Large intestine (tissue), 3 donors: Measurements from ENCODE around the gene XIRP2. TPM values are rescaled to one million over a fixed set of nuclear protein-coding genes. Genes with fewer than 3 reads are reported as not detected.

Experiments used
- DNase-seq, 2 donors: peaks; one replicate each; pipeline versions ENCODE4 v3.0.0 to v3.0.0-alpha.2; 2013
- H3K27ac ChIP-seq: one replicate; pipeline ENCODE4 v1.5.1; 2013; ENCODE audit warnings: low read length
- H3K27me3 ChIP-seq: 2 replicates; pipeline ENCODE4 v1.6.1; 2013; ENCODE audit warnings: low read length; ENCODE audit not compliant: control insufficient read depth, insufficient read depth
- H3K36me3 ChIP-seq: 2 replicates; pipeline ENCODE4 v1.6.1; 2013; ENCODE audit warnings: low read length; ENCODE audit not compliant: control insufficient read depth, insufficient read depth
- H3K4me1 ChIP-seq: one replicate; pipeline ENCODE4 v1.6.1; 2013; ENCODE audit warnings: low read length; ENCODE audit not compliant: control insufficient read depth, insufficient read depth
- H3K4me3 ChIP-seq: one replicate; pipeline ENCODE4 v1.5.1; 2013; ENCODE audit warnings: low read length
- H3K9me3 ChIP-seq: one replicate; pipeline ENCODE4 v1.6.1; 2013; ENCODE audit warnings: mild to moderate bottlenecking, low read depth, low read length, moderate library complexity; ENCODE audit not compliant: control insufficient read depth
- WGBS: methylation state at CpG from one replicate; pipeline ENCODE4 v1.1.5; 2013; ENCODE audit warnings: low lambda C conversion rate; ENCODE audit not compliant: insufficient coverage; 5-methylcytosine and 5-hydroxymethylcytosine counted together
- polyA plus RNA-seq: library from polyadenylated mRNA; unstranded; fragments of 120-200 nt; gene quantifications from one replicate; pipeline ENCODE4 v1.2.1, GENCODE V29; 2013

Gene XIRP2
- polyA plus RNA-seq, 1 donor, result 0.22 TPM

DNA sequence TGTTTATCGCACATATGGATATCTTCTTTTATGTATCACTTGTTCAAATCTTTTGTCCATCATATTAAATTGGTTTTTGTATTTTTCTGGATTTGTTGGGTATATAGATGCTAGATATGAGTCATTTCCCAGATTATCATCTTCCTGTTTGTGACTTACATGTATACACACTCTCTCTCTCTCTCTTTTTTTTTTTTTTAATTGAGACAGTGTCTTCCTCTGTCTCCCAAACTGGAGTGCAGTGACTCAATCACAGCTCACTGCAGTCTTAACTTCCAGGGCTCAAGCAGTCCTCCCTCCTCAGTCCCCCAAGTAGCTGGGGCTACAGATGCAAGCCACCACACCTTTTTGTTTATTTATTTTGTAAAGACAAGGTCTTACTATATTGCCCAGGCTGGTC is 43.8 kb downstream of the XIRP2 start:
- Histone ChIP-seq H3K4me3 (no peak overlapping the region), H3K9me3 (no peaks in the 10 kb centered on the region), H3K27me3 (no peaks in the 10 kb centered on the region), H3K27ac (no peak overlapping the region), H3K4me1 (no peaks in the 10 kb centered on the region), H3K36me3 (no peaks in the 10 kb centered on the region)
- DNase-seq, result no peak
- no CpG with 5 or more reads among the region's 1 CpG for WGBS

DNA sequence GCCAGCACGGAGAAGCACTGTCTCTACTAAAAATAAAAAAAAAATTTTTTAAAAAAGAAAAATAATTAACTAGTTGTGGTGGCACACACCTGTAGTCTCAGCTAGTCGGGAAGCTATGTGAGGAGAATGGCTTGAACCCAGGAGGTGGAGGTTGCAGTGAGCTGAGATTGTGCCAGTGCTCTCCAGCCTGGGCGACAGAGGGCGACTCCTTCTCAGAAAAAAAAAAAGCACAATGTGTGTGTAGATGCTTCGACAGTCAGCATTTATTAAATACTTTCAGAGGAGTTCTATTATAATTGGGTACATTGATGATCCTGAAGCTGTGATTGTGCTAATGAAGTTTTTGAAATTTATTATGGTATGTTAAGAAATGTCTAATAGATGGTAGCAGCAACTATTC is 46.5 kb downstream of the XIRP2 start:
- H3K27me3 ChIP-seq, result no peaks in the 10 kb centered on the region
- H3K4me1 ChIP-seq, result no peaks in the 10 kb centered on the region
- no CpG with 5 or more reads among the region's 5 CpGs for WGBS
- H3K9me3 ChIP-seq, result no peaks in the 10 kb centered on the region
- DNase-seq, result no peak
- H3K36me3 ChIP-seq, result no peaks in the 10 kb centered on the region
- H3K27ac ChIP-seq, result no peak overlapping the region
- H3K4me3 ChIP-seq, result no peak overlapping the region

DNA sequence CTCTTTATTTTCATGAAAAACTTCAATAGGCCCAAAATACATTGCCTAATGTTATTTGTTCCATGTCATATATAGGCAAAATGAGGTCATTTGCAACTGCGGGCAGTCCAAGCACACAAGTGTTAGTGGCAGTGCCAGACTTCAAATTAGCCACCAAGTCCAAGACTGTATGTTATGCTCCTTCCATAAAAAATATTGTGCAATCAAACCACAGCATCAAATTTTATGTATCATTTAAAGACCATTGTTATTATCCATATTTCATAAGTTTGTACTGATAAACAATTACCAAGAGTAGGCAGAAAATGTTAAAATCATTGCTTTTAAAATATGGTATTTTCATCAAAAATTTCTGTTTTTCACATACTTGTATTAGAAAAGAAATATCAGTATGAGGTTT is 54.1 kb downstream of the XIRP2 start:
- no peaks in the 10 kb centered on the region for H3K27me3 ChIP-seq

DNA sequence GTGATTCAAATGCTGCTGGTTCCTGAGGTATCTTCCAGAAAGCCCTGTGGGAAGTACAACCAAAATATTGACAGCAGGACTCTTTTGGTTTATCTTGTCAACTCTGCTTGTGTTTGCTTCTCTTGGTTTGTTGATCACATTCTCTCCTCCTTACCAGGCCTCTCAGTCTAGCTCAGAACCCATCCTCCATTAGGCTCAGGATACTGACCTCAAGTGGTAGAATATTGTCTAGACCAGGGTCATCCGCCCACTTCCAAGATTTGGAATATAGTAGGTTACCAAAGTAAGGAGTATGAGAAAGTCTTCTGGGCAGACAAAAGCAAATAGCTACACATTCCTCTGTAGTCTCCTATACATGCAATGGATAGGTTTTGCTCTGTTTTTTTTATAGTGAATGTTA is 56.6 kb downstream of the XIRP2 start:
- DNase-seq, result no peak
- Histone ChIP-seq H3K4me1 (no peaks in the 10 kb centered on the region), H3K27ac (no peak overlapping the region), H3K27me3 (no peaks in the 10 kb centered on the region), H3K4me3 (no peak overlapping the region), H3K36me3 (no peaks in the 10 kb centered on the region), H3K9me3 (no peaks in the 10 kb centered on the region)
- no CpG with 5 or more reads among the region's 1 CpG for WGBS

More for the DNA sequence above, 54.1 kb downstream of the XIRP2 start:
- Histone ChIP-seq H3K4me1 (no peaks in the 10 kb centered on the region), H3K4me3 (no peak overlapping the region), H3K27ac (no peak overlapping the region), H3K36me3 (no peaks in the 10 kb centered on the region), H3K9me3 (no peaks in the 10 kb centered on the region)
- no CpG with 5 or more reads among the region's 1 CpG for WGBS
- DNase-seq, result no peak

DNA sequence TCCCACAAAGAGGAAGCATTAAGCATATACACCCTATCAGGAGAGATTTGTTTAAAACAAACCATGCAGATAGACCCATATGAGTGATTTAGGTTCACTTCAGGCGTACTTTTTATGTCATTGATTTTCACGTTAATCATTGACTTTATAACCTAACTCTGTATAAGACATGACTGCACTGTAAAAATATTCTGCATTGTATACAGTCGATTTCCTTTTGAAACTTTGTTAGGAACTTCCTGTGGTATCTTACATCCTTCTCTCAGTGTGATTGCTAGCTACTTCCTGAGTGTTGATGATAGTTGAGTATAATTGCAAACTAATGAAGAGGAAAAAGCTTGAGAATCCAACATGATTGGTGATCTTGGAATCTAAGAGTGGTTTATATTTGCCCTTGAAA is 69.4 kb downstream of the XIRP2 start:
- H3K4me1 ChIP-seq, result peaks cover 2% of the 10 kb centered on the region
- H3K36me3 ChIP-seq, result no peaks in the 10 kb centered on the region
- no peak overlapping the region for H3K4me3 ChIP-seq
- H3K9me3 ChIP-seq, result no peaks in the 10 kb centered on the region
- no peak overlapping the region for H3K27ac ChIP-seq
- no peaks in the 10 kb centered on the region for H3K27me3 ChIP-seq
- peak in 1 of 2 donors; percentile 56 for DNase-seq
- WGBS, result no CpG with 5 or more reads among the region's 3 CpGs

DNA sequence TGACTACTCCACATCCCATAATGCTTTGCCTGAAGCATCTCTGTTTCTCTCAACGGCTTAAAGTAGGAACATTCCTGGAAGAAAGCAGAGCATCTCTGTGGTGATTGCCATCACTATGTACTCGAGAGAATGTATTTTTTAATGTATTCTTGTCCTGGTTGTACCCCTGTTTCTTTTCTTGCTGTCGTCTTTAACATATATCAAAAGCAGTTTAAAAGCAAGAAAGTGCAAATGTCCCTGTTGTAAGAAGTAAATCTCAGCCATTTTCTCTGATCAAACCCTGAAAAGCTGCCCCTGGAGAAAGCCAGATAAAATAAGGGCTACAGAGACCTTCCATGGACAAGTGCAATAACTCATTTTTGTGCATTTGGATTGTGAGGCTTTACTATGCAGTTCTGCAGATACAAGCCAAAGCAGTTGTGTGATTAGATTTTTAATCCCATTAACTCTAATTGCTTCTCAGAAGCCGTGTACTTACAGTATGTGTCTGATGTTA is 70.8 kb downstream of the XIRP2 start:
- H3K27ac ChIP-seq, result no peak overlapping the region
- no peaks in the 10 kb centered on the region for H3K9me3 ChIP-seq
- H3K4me1 ChIP-seq, result peaks cover 2% of the 10 kb centered on the region
- H3K4me3 ChIP-seq, result no peak overlapping the region
- H3K36me3 ChIP-seq, result no peaks in the 10 kb centered on the region
- WGBS, result no CpG with 5 or more reads among the region's 4 CpGs
- DNase-seq, result no peak
- H3K27me3 ChIP-seq, result no peaks in the 10 kb centered on the region

DNA sequence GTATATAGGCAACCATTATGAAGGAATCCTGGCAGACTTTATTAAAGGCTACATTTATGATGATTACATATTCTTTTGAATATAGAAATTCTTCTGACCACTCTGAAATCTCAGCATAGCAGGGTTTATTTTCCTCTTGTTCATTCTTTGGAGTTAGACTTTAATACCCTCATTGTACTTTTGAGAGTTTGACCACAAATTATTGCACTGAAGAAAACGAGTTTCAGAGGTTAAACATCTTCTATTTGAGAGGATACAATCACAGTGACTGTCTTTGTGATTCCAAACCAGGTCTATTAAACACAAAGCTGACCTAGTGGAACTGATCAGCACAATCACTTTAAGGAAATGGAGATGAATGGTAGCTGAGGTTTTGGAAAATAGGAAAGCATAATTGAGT is 71.3 kb downstream of the XIRP2 start:
- WGBS, result no CpG with 5 or more reads among the region's 1 CpG
- no peak overlapping the region for H3K27ac ChIP-seq

DNA sequence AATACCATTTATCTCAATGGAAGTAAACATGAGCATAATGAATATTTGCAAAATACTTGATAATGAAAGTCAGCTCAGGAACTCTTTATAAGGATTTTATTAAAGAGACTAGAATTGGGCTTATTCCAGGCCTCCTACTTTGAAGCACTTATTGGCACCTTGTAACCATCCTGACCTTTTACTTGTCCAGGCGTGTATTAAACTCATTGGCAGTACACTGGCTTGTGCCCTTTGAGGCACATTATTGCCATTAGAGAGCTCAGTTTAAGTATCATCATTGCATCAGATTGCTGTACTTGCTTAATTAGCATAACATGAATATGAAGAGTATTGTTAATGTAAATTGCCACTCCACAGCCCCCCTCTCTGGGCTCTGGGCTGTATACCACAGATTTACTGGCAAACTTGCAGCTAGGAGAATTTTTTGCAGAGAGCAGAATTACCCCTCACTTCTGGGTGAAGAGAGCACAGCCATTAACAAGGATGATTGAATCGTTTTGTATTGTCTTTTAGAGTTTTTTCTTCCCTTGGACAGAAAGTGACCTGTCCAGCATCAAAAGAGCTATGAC is 72.5 kb downstream of the XIRP2 start:
- Histone ChIP-seq H3K27ac (no peak overlapping the region), H3K4me3 (no peak overlapping the region), H3K27me3 (no peaks in the 10 kb centered on the region), H3K4me1 (peaks cover 2% of the 10 kb centered on the region), H3K36me3 (no peaks in the 10 kb centered on the region), H3K9me3 (no peaks in the 10 kb centered on the region)
- no CpG with 5 or more reads among the region's 2 CpGs for WGBS
- DNase-seq, result no peak

More for the DNA sequence above, 71.3 kb downstream of the XIRP2 start:
- H3K27me3 ChIP-seq, result no peaks in the 10 kb centered on the region
- H3K4me1 ChIP-seq, result peaks cover 2% of the 10 kb centered on the region
- no peaks in the 10 kb centered on the region for H3K9me3 ChIP-seq
- no peak overlapping the region for H3K4me3 ChIP-seq
- no peak for DNase-seq
- H3K36me3 ChIP-seq, result no peaks in the 10 kb centered on the region

DNA sequence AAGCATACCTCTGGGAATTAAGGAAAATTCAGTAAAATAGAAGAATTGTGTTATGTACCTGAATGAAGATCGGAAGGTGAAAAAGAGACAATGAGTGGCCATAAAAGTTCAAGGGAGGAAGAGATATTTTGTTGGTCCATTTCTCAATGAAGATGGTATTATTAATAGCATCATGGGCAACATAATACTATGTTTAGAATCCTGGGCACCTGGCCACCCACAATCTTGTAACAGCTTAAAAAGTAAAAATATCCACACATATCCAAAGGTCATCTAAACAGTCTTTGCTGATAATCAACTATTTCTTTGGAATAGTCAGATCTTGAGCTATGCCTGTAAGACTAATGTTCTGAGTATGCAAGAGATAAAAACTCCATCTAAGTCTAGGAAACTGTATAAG is 73.7 kb downstream of the XIRP2 start:
- H3K27me3 ChIP-seq, result no peaks in the 10 kb centered on the region
- WGBS, result 100% methylated on average over 1 of the region's 1 CpG
- no peak for DNase-seq
- H3K4me3 ChIP-seq, result no peak overlapping the region
- no peaks in the 10 kb centered on the region for H3K36me3 ChIP-seq
- H3K9me3 ChIP-seq, result no peaks in the 10 kb centered on the region
- peaks cover 2% of the 10 kb centered on the region for H3K4me1 ChIP-seq
- H3K27ac ChIP-seq, result no peak overlapping the region

DNA sequence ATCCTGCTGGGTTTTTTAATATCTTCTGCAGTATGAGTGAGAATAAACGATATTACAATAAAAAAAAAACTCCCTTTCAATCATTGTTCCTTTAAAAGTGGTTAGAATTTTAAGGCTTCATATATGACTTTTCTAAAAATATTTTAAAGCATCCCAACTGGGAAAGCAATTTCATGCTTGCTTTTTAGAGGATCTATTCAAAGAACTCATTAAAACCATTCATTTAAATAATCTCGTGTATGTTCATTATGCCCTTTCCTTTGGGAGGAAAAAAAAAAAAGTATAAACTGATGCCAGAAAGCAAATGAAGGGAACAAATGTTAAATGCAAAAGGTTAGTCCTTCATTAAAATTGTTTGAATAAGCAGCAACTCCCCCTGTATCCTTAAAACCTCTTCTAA is 81.2 kb downstream of the XIRP2 start:
- Histone ChIP-seq H3K4me1 (no peaks in the 10 kb centered on the region), H3K27me3 (no peaks in the 10 kb centered on the region), H3K27ac (no peak overlapping the region), H3K36me3 (no peaks in the 10 kb centered on the region), H3K4me3 (no peak overlapping the region), H3K9me3 (no peaks in the 10 kb centered on the region)
- WGBS, result 94% methylated on average over 2 of the region's 2 CpGs
- no peak for DNase-seq

DNA sequence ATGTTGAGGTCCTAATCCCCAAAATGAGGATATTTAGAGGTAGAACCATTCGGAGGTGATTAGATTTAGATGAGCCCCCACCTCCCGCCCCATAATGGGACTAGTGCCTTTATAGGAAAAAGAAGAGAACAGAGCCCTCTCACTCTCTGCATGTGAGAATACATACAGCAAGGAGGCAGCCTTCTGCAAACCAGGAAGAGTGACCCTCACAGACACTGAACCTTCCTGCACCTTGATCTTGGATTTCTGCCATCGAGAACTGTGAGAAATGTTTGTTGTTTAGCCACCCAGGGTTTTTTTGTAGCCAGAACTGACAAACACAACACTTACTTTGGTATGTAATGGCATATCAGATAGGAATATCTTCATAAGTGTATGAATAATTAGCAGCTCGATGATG is 83.7 kb downstream of the XIRP2 start:
- no peaks in the 10 kb centered on the region for H3K4me1 ChIP-seq
- H3K36me3 ChIP-seq, result no peaks in the 10 kb centered on the region
- H3K9me3 ChIP-seq, result no peaks in the 10 kb centered on the region
- no peaks in the 10 kb centered on the region for H3K27me3 ChIP-seq
- no peak overlapping the region for H3K27ac ChIP-seq
- DNase-seq, result no peak
- no peak overlapping the region for H3K4me3 ChIP-seq
- WGBS, result no CpG with 5 or more reads among the region's 4 CpGs
